NT2/D1 (cell line): ENCODE data around the gene TMEM121.
"Not testable (repeated sequence)": the region's sequence is repeated elsewhere in the genome, so short reads cannot be mapped to it uniquely, and the experiment has no call there.

ENCODE experiments used
- DNase-seq: peaks from one replicate; pipeline ENCODE4 v3.0.0-alpha.2; 2011; ENCODE audit warnings: low read depth, low spot score
- H3K27me3 ChIP-seq: 2 replicates; pipeline ENCODE4 v1.6.0; 2011; ENCODE audit warnings: mild to moderate bottlenecking; ENCODE audit not compliant: insufficient read length, insufficient read depth
- H3K36me3 ChIP-seq: 2 replicates; pipeline ENCODE4 v1.6.1; 2011; ENCODE audit warnings: mild to moderate bottlenecking, low read length, mixed read lengths; ENCODE audit not compliant: insufficient read depth, insufficient read length
- H3K4me1 ChIP-seq: 2 replicates; pipeline ENCODE4 v1.5.1; 2011; ENCODE audit not compliant: insufficient read depth, insufficient read length
- H3K4me3 ChIP-seq: 2 replicates; pipeline ENCODE4 v1.5.1; 2011; ENCODE audit warnings: low read depth; ENCODE audit not compliant: insufficient read length
- H3K9ac ChIP-seq: 2 replicates; pipeline ENCODE4 v1.6.0; 2011; ENCODE audit warnings: low read depth; ENCODE audit not compliant: insufficient read length
- H3K9me3 ChIP-seq: 2 replicates; pipeline ENCODE4 v1.5.1; 2011; ENCODE audit warnings: mild to moderate bottlenecking, low read length; ENCODE audit not compliant: insufficient read depth
- SUZ12 ChIP-seq: IDR thresholded peaks from 2 replicates; pipeline ENCODE4 v1.6.1; 2011; ENCODE audit not compliant: insufficient read length, insufficient read depth; ENCODE audit errors: extremely low read depth
- YY1 ChIP-seq: IDR thresholded peaks from 2 replicates; pipeline ENCODE4 v1.6.1; 2011; ENCODE audit not compliant: insufficient read length, insufficient read depth
- ZNF274 ChIP-seq: IDR thresholded peaks from 2 replicates; pipeline ENCODE4 v1.6.1; 2011; ENCODE audit warnings: mild to moderate bottlenecking, low read depth, low read length

TMEM121 gene

GRCh38 chr14:105576525-105577088, 50.2 kb downstream of the TMEM121 start:
- no peak overlapping the region for H3K9ac ChIP-seq
- no peaks in the 10 kb centered on the region for H3K27me3 ChIP-seq
- no peaks in the 10 kb centered on the region for H3K4me1 ChIP-seq
- DNase-seq: no peak
- H3K36me3 ChIP-seq: no peaks in the 10 kb centered on the region
- H3K4me3 ChIP-seq: no peak overlapping the region
- H3K9me3 ChIP-seq: no peaks in the 10 kb centered on the region
- TF ChIP-seq SUZ12 (no peak), YY1 (no peak), ZNF274 (no peak)

DNA sequence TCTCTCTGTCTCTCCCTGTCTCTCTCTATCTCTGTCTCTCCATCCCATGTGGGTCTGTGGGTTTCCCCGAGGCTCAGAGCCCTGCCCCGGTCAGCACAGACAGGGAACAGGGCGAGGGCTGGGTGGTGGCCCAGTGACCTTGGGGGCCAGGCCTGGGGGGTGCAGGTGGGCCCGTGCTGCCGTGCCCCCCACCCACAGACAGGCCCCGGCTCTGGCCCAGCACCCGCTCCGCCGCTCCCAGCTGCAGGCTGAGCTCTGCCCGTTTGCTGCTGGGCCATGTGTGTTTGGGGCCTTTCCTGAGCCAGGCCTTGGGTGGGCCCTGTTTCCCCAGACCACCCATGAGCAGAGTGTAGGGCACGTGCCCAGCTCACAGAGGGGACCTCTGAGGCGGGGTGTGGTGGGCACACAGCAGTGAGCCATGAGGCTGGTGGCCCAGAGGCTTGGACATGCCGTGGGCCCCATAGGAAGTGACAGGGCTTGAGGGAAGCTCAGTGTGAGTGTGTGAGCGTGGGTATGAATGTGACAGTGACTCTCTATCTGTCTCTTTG, 51.0 kb downstream of the TMEM121 start:
- H3K36me3 ChIP-seq: no peaks in the 10 kb centered on the region
- 0 out of 2 replicates have a peak, but pooled peaks cover under 1% of the 10 kb centered on the region for H3K9me3 ChIP-seq
- no peak overlapping the region for H3K9ac ChIP-seq
- no peak overlapping the region for H3K4me3 ChIP-seq
- TF ChIP-seq YY1 (no peak), SUZ12 (no peak), ZNF274 (no peak)
- no peak for DNase-seq
- no peaks in the 10 kb centered on the region for H3K4me1 ChIP-seq
- no peaks in the 10 kb centered on the region for H3K27me3 ChIP-seq

DNA sequence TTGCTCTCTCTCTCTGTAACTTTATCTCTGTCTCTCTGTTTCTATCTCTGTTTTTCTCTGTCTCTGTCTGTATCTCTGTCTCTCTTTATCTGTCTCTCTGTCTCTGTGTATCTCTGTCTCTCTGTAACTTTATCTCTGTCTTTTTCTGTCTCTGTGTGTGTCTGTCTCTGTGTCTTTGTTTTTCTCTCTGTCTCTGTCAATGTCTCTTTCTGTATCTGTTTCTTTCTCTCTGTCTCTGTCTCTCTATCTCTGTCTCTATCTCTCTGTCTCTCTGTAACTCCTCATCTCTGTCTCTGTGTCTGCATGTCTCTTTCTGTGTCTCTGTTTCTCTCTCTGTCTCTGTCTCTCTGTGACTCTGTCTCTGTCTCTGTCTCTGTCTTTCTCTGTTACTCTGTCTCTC, 51.7 kb downstream of the TMEM121 start:
- no peak for TF ChIP-seq SUZ12
- no peak for TF ChIP-seq YY1
- TF ChIP-seq ZNF274: no peak
- H3K36me3 ChIP-seq: no peaks in the 10 kb centered on the region
- H3K27me3 ChIP-seq: no peaks in the 10 kb centered on the region
- no peak overlapping the region for H3K9ac ChIP-seq
- no peak for DNase-seq
- H3K9me3 ChIP-seq: peaks cover 5% of the 10 kb centered on the region; the same call in 1 of the 2 replicates
- no peak overlapping the region for H3K4me3 ChIP-seq
- H3K4me1 ChIP-seq: no peaks in the 10 kb centered on the region

GRCh38 chr14:105579221-105579620, 52.8 kb downstream of the TMEM121 start:
- DNase-seq, H3K9ac ChIP-seq, H3K4me3 ChIP-seq, H3K4me1 ChIP-seq, H3K9me3 ChIP-seq, H3K36me3 ChIP-seq, H3K27me3 ChIP-seq: not testable (repeated sequence)
